GM23338 (cell line): ENCODE results near the gene OGFRL1. TPM values are rescaled to one million over a fixed set of nuclear protein-coding genes. Genes with fewer than 3 reads are reported as not detected.

ENCODE experiments used
- ATAC-seq: fragments of 200-7000 bp; cut with Tn5 transposase; 3 replicates; pipeline ENCODE4 v1.9.1; 2020
- DNase-seq: peaks from one replicate; pipeline ENCODE4 v3.0.0-alpha.2; 2015; ENCODE audit warnings: low spot score
- H2AFZ ChIP-seq: fragments of 200-600 bp; sonication (generic); 2 replicates; pipeline ENCODE4 v1.8.0; 2016; ENCODE audit warnings: antibody characterized with exemption, mild to moderate bottlenecking, moderate library complexity
- H3F3A ChIP-seq: fragments of 200-600 bp; sonication (generic); replicated peaks from 2 replicates; pipeline ENCODE4 v1.8.0; 2017; ENCODE audit warnings: antibody characterized with exemption, mixed run types, low read depth
- H3K27ac ChIP-seq: fragments of 200-600 bp; sonication (generic); 2 replicates; pipeline ENCODE4 v1.6.1; 2016; ENCODE audit warnings: low read depth
- H3K27me3 ChIP-seq: fragments of 200-600 bp; sonication (generic); 2 replicates; pipeline ENCODE4 v1.8.0; 2016; ENCODE audit warnings: mild to moderate bottlenecking, mixed run types, moderate library complexity; ENCODE audit not compliant: insufficient read depth
- H3K36me3 ChIP-seq: fragments of 200-600 bp; sonication (generic); 2 replicates; pipeline ENCODE4 v1.8.0; 2016; ENCODE audit warnings: mild to moderate bottlenecking; ENCODE audit not compliant: insufficient read depth
- H3K4me1 ChIP-seq: fragments of 200-600 bp; sonication (generic); 2 replicates; pipeline ENCODE4 v1.8.0; 2016; ENCODE audit warnings: mild to moderate bottlenecking, moderate library complexity; ENCODE audit not compliant: insufficient read depth
- H3K4me2 ChIP-seq: fragments of 200-600 bp; sonication (generic); 2 replicates; pipeline ENCODE4 v1.7.1; 2017; ENCODE audit warnings: mixed run types
- H3K4me3 ChIP-seq: fragments of 200-600 bp; sonication (generic); 2 replicates; pipeline ENCODE4 v1.6.1; 2016; ENCODE audit warnings: mixed run types
- H3K79me2 ChIP-seq: fragments of 200-600 bp; sonication (generic); replicated peaks from 2 replicates; pipeline ENCODE4 v1.8.0; 2017; ENCODE audit warnings: mild to moderate bottlenecking; ENCODE audit not compliant: insufficient read depth
- H3K9me2 ChIP-seq: fragments of 200-600 bp; sonication (generic); 2 replicates; pipeline ENCODE4 v1.8.0; 2017; ENCODE audit not compliant: insufficient read depth
- H4K20me1 ChIP-seq: fragments of 200-600 bp; sonication (generic); replicated peaks from 2 replicates; pipeline ENCODE4 v1.8.0; 2017; ENCODE audit warnings: mild to moderate bottlenecking; ENCODE audit not compliant: insufficient read depth
- H3K27ac Mint-ChIP-seq: 2 replicates; pipeline ENCODE4 v1.8.0; 2020; ENCODE audit warnings: inconsistent platforms, mild to moderate bottlenecking, moderate library complexity, mixed read lengths
- H3K27me3 Mint-ChIP-seq: 3 replicates; pipeline ENCODE4 v1.8.0; 2022; ENCODE audit warnings: low read depth, mild to moderate bottlenecking, moderate library complexity, mixed read lengths, inconsistent platforms; ENCODE audit not compliant: insufficient read depth, poor library complexity
- H3K36me3 Mint-ChIP-seq: 3 replicates; pipeline ENCODE4 v1.8.0; 2021; ENCODE audit warnings: low read depth, mild to moderate bottlenecking, inconsistent platforms, moderate library complexity, mixed read lengths
- H3K4me1 Mint-ChIP-seq: 3 replicates; pipeline ENCODE4 v1.8.0; 2020; ENCODE audit warnings: mild to moderate bottlenecking, inconsistent platforms, mixed read lengths
- H3K4me3 Mint-ChIP-seq: 3 replicates; pipeline ENCODE4 v1.8.0; 2021; ENCODE audit warnings: moderate library complexity, mild to moderate bottlenecking, inconsistent platforms, mixed read lengths
- H3K9me3 Mint-ChIP-seq: 3 replicates; pipeline ENCODE4 v1.8.0; 2020; ENCODE audit warnings: moderate library complexity, mild to moderate bottlenecking, inconsistent platforms, mixed read lengths
- CREB1 ChIP-seq: fragments of 250-450 bp; sonication (Bioruptor Pico); IDR thresholded peaks from 2 replicates; pipeline ENCODE4 v1.5.0; 2020; ENCODE audit warnings: low read depth, mild to moderate bottlenecking, moderate library complexity
- CTCF ChIP-seq, 2 experiments: fragments of 200-600 bp in 1 of 2; sonication (generic) in 1 of 2; conservative IDR thresholded peaks; 2 replicates each; pipeline versions ENCODE4 v1.5.1 to v1.6.1; 2016 to 2017; ENCODE audit warnings: antibody characterized with exemption in 2 of 2, low read depth in 2 of 2, mild to moderate bottlenecking in 2 of 2, moderate library complexity in 1 of 2
- EZH2 ChIP-seq: fragments of 200-600 bp; sonication (generic); IDR thresholded peaks from one replicate; pipeline ENCODE4 v1.8.0; 2017; ENCODE audit warnings: antibody characterized with exemption, mild to moderate bottlenecking, low read depth; ENCODE audit not compliant: unreplicated experiment
- EZH2phosphoT487 ChIP-seq: fragments of 200-600 bp; sonication (generic); IDR thresholded peaks from one replicate; pipeline ENCODE4 v1.8.1; 2018; ENCODE audit warnings: antibody characterized with exemption; ENCODE audit not compliant: unreplicated experiment
- JUNB ChIP-seq: IDR thresholded peaks from one replicate; pipeline ENCODE4 v1.6.1; 2016; ENCODE audit warnings: antibody characterized with exemption; ENCODE audit not compliant: unreplicated experiment
- NANOG ChIP-seq: IDR thresholded peaks from 2 replicates; pipeline ENCODE4 v1.6.1; 2016; ENCODE audit warnings: antibody characterized with exemption, borderline replicate concordance
- POLR2AphosphoS5 ChIP-seq: IDR thresholded peaks from 2 replicates; pipeline ENCODE4 v1.6.1; 2016; ENCODE audit warnings: antibody characterized with exemption, low read depth
- STAT1 ChIP-seq: IDR thresholded peaks from one replicate; pipeline ENCODE4 v1.6.1; 2016; ENCODE audit warnings: antibody characterized with exemption; ENCODE audit not compliant: unreplicated experiment
- ZNF114 ChIP-seq: fragments of 250-450 bp; sonication (Bioruptor Pico); IDR thresholded peaks from 2 replicates; pipeline ENCODE4 v1.5.0; 2020; ENCODE audit warnings: mild to moderate bottlenecking, moderate library complexity
- ZNF331 ChIP-seq: fragments of 250-450 bp; sonication (Bioruptor Pico); IDR thresholded peaks from 2 replicates; pipeline ENCODE4 v1.5.0; 2020; ENCODE audit warnings: low read depth, mild to moderate bottlenecking, moderate library complexity
- ZNF462 ChIP-seq: fragments of 250-450 bp; sonication (Bioruptor Pico); IDR thresholded peaks from 2 replicates; pipeline ENCODE4 v1.5.0; 2020; ENCODE audit warnings: mild to moderate bottlenecking, moderate library complexity
- polyA plus RNA-seq: library from polyadenylated mRNA; unstranded; fragments of >200 nt; fragmentation: Nextera tagmentation; extraction: Ambion mirVana; gene quantifications from 2 replicates; pipeline ENCODE4 v1.2.1, GENCODE V29; 2016
- total RNA-seq: library from RNA; depleted of rRNA; stranded (reverse); fragments of >200 nt; shearing (Covaris generic); gene quantifications from 2 replicates; pipeline ENCODE4 v1.2.3, GENCODE V29; 2014
- TF ChIP-seq, protein P1 (sequence below): IDR thresholded peaks from one replicate; pipeline ENCODE4 v1.6.1; 2018; ENCODE audit warnings: antibody characterized with exemption; ENCODE audit not compliant: unreplicated experiment
- TF ChIP-seq, protein P2 (sequence below): IDR thresholded peaks from 2 replicates; pipeline ENCODE4 v1.6.1; 2016; ENCODE audit warnings: antibody characterized with exemption

OGFRL1 gene
- total and polyA plus RNA-seq, 2 experiments from 2014 or later = 4.2 to 10.0 TPM

- Histone ChIP-seq H3K36me3 (no peaks in the 10 kb centered on the region), H3K27me3 (no peaks in the 10 kb centered on the region), H3K4me3 (no peak overlapping the region), H4K20me1 (no peaks in the 10 kb centered on the region), H3K9me2 (0 out of 2 replicates have a peak, but pooled peaks cover 3% of the 10 kb centered on the region), H2AFZ (no peak overlapping the region; the same call in 1 of the 2 replicates), H3K79me2 (no peaks in the 10 kb centered on the region), H3F3A (no peaks in the 10 kb centered on the region), H3K4me1 (0 out of 2 replicates have a peak, but pooled peaks cover 7% of the 10 kb centered on the region), H3K27ac (no peak overlapping the region), H3K4me2 (no peak overlapping the region)
- ATAC-seq (no peak), DNase-seq (no peak)
- H3K9me3 Mint-ChIP-seq = peaks cover 10% of the 10 kb centered on the region; the same call in 2 of the 3 replicates
- H3K4me1 Mint-ChIP-seq = peaks cover 16% of the 10 kb centered on the region
- peaks cover 9% of the 10 kb centered on the region; the same call in 2 of the 3 replicates for H3K36me3 Mint-ChIP-seq
- peaks cover 7% of the 10 kb centered on the region for H3K27me3 Mint-ChIP-seq
- no peak for TF ChIP-seq ZNF114 (CRISPR knock-in tag)
- TF ChIP-seq, protein P1, sequence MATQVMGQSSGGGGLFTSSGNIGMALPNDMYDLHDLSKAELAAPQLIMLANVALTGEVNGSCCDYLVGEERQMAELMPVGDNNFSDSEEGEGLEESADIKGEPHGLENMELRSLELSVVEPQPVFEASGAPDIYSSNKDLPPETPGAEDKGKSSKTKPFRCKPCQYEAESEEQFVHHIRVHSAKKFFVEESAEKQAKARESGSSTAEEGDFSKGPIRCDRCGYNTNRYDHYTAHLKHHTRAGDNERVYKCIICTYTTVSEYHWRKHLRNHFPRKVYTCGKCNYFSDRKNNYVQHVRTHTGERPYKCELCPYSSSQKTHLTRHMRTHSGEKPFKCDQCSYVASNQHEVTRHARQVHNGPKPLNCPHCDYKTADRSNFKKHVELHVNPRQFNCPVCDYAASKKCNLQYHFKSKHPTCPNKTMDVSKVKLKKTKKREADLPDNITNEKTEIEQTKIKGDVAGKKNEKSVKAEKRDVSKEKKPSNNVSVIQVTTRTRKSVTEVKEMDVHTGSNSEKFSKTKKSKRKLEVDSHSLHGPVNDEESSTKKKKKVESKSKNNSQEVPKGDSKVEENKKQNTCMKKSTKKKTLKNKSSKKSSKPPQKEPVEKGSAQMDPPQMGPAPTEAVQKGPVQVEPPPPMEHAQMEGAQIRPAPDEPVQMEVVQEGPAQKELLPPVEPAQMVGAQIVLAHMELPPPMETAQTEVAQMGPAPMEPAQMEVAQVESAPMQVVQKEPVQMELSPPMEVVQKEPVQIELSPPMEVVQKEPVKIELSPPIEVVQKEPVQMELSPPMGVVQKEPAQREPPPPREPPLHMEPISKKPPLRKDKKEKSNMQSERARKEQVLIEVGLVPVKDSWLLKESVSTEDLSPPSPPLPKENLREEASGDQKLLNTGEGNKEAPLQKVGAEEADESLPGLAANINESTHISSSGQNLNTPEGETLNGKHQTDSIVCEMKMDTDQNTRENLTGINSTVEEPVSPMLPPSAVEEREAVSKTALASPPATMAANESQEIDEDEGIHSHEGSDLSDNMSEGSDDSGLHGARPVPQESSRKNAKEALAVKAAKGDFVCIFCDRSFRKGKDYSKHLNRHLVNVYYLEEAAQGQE = no peak
- TF ChIP-seq, protein P2, sequence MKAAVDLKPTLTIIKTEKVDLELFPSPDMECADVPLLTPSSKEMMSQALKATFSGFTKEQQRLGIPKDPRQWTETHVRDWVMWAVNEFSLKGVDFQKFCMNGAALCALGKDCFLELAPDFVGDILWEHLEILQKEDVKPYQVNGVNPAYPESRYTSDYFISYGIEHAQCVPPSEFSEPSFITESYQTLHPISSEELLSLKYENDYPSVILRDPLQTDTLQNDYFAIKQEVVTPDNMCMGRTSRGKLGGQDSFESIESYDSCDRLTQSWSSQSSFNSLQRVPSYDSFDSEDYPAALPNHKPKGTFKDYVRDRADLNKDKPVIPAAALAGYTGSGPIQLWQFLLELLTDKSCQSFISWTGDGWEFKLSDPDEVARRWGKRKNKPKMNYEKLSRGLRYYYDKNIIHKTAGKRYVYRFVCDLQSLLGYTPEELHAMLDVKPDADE = no peak
- no peak for TF ChIP-seq EZH2
- TF ChIP-seq NANOG = no peak
- TF ChIP-seq POLR2AphosphoS5 = no peak
- TF ChIP-seq ZNF462 (CRISPR knock-in tag) = no peak
- no peak for TF ChIP-seq CREB1 (CRISPR knock-in tag)
- no peak for TF ChIP-seq ZNF331 (CRISPR knock-in tag)
- no peak for TF ChIP-seq STAT1
- TF ChIP-seq EZH2phosphoT487 = no peak
- TF ChIP-seq JUNB = no peak
- TF ChIP-seq CTCF (conservative IDR thresholded peaks at IDR 0.05; ENCODE audit: low read depth in 2 of 2) = no peak
- no peak overlapping the region for H3K27ac Mint-ChIP-seq
- H3K4me3 Mint-ChIP-seq = no peak overlapping the region
These were observed 45.1 kb downstream of the OGFRL1 start for GRCh38 chr6:71333697-71334096.
